HG02763 (cell line): ENCODE results near the gene MEP1B.
"Not testable (repeated sequence)": the region's sequence is repeated elsewhere in the genome, so short reads cannot be mapped to it uniquely, and the experiment has no call there.

Source experiments
- ATAC-seq: cut with Tn5 transposase; IDR thresholded peaks from one replicate; pipeline ENCODE4 v1.9.1; 2021; ENCODE audit warnings: mild to moderate bottlenecking, moderate library complexity; ENCODE audit not compliant: unreplicated experiment

MEP1B gene

GRCh38 chr18:32208577-32208976 is 18.7 kb downstream of the MEP1B start:
- no peak for ATAC-seq

- ATAC-seq = no peak
These were observed 20.0 kb downstream of the MEP1B start for GRCh38 chr18:32209685-32210445.

GRCh38 chr18:32213693-32214092 is 23.9 kb downstream of the MEP1B start:
- ATAC-seq = no peak

GRCh38 chr18:32216390-32216789 is 26.6 kb downstream of the MEP1B start:
- ATAC-seq = no peak

GRCh38 chr18:32219431-32220018 is 29.7 kb downstream of the MEP1B start:
- ATAC-seq = no peak

- not testable (repeated sequence) for ATAC-seq
These were observed 43.5 kb downstream of the MEP1B start for GRCh38 chr18:32233348-32233747.

- no peak for ATAC-seq
These were observed 47.2 kb downstream of the MEP1B start for GRCh38 chr18:32237049-32237448.

- ATAC-seq = no peak
These were observed 48.9 kb downstream of the MEP1B start for GRCh38 chr18:32238635-32239268.

GRCh38 chr18:32242395-32242794 is 52.6 kb downstream of the MEP1B start:
- ATAC-seq = no peak

GRCh38 chr18:32243358-32243757 is 53.5 kb downstream of the MEP1B start:
- no peak for ATAC-seq

- ATAC-seq = no peak
These were observed 55.0 kb downstream of the MEP1B start for GRCh38 chr18:32244881-32245280.

- ATAC-seq = no peak
These were observed 59.5 kb downstream of the MEP1B start for GRCh38 chr18:32249147-32249929.

GRCh38 chr18:32251466-32251865 is 61.6 kb downstream of the MEP1B start:
- no peak for ATAC-seq

GRCh38 chr18:32252141-32252860 is 62.5 kb downstream of the MEP1B start:
- no peak for ATAC-seq

- no peak for ATAC-seq
These were observed 65.7 kb downstream of the MEP1B start for GRCh38 chr18:32255570-32255969.

GRCh38 chr18:32257084-32257785 is 67.4 kb downstream of the MEP1B start:
- ATAC-seq = no peak

- ATAC-seq = no peak
These were observed 68.3 kb downstream of the MEP1B start for GRCh38 chr18:32258148-32258547.

GRCh38 chr18:32258558-32259204 is 68.8 kb downstream of the MEP1B start:
- ATAC-seq = no peak

- no peak for ATAC-seq
These were observed 69.7 kb downstream of the MEP1B start for GRCh38 chr18:32259553-32259952.

GRCh38 chr18:32261003-32261402 is 71.2 kb downstream of the MEP1B start:
- ATAC-seq = no peak
